GM18505 (cell line): ENCODE data around the gene CC2D1A.

Source experiments
- ATAC-seq: cut with Tn5 transposase; IDR thresholded peaks from one replicate; pipeline ENCODE4 v1.9.1; 2021; ENCODE audit not compliant: unreplicated experiment
- POLR2A ChIP-seq: IDR thresholded peaks from 4 replicates; pipeline ENCODE4 v1.6.1; 2011; ENCODE audit warnings: borderline replicate concordance; ENCODE audit not compliant: insufficient read depth, insufficient read length; ENCODE audit errors: extremely low read depth

CC2D1A gene

GRCh38 chr19:13905634-13906520 lies at the start of gene CC2D1A, which contains the start of gene BRME1:
Gene CC2D1A (plus strand): TSS chr19:13906201. CDS start chr19:13906442, 241 bp downstream.
Gene BRME1 (minus strand): TSS chr19:13906117. CDS start chr19:13904892, 1,225 bp downstream.
- TF ChIP-seq POLR2A = peak; percentile 67
- peak; percentile 88 for ATAC-seq

- no peak for TF ChIP-seq POLR2A
- no peak for ATAC-seq
These were observed 49.5 kb upstream of the CC2D1A start for GRCh38 chr19:13856497-13856896.

- no peak for ATAC-seq
- TF ChIP-seq POLR2A = no peak
These were observed 46.6 kb upstream of the CC2D1A start for GRCh38 chr19:13859361-13859880.

GRCh38 chr19:13860679-13861391 lies 45.2 kb upstream of the CC2D1A start:
- TF ChIP-seq POLR2A = no peak
- no peak for ATAC-seq

- ATAC-seq = peak; percentile 21
- TF ChIP-seq POLR2A = no peak
These were observed 44.6 kb upstream of the CC2D1A start for GRCh38 chr19:13861392-13861713.

- peak; percentile 80 for TF ChIP-seq POLR2A
These were observed 44.1 kb upstream of the CC2D1A start for GRCh38 chr19:13861714-13862531.

GRCh38 chr19:13864046-13864666 lies 41.8 kb upstream of the CC2D1A start:
- TF ChIP-seq POLR2A = no peak

More at GRCh38 chr19:13861714-13862531, 44.1 kb upstream of the CC2D1A start:
- ATAC-seq = peak; percentile 70

GRCh38 chr19:13864667-13865570 lies 41.1 kb upstream of the CC2D1A start:
- ATAC-seq = no peak
- no peak for TF ChIP-seq POLR2A

More at GRCh38 chr19:13864046-13864666, 41.8 kb upstream of the CC2D1A start:
- ATAC-seq = no peak

- ATAC-seq = no peak
These were observed 40.2 kb upstream of the CC2D1A start for GRCh38 chr19:13865571-13866462.

GRCh38 chr19:13866463-13867046 lies 39.4 kb upstream of the CC2D1A start:
- no peak for ATAC-seq
- TF ChIP-seq POLR2A = no peak

More at GRCh38 chr19:13865571-13866462, 40.2 kb upstream of the CC2D1A start:
- TF ChIP-seq POLR2A = no peak

GRCh38 chr19:13868663-13869062 lies 37.3 kb upstream of the CC2D1A start:
- TF ChIP-seq POLR2A = no peak

GRCh38 chr19:13869281-13869680 lies 36.7 kb upstream of the CC2D1A start:
- no peak for TF ChIP-seq POLR2A
- no peak for ATAC-seq

More at GRCh38 chr19:13868663-13869062, 37.3 kb upstream of the CC2D1A start:
- no peak for ATAC-seq
